Measurements from ENCODE around the gene TSN. TPM values are rescaled to one million over a fixed set of nuclear protein-coding genes. Genes with fewer than 3 reads are reported as not detected.

Gene TSN
- total and polyA plus RNA-seq, 9 of the 15 experiments (the other 6 are each of a cell fraction or from before 2014, with no cell fraction given): 63.2 to 152 (median 95.2) TPM

DNA sequence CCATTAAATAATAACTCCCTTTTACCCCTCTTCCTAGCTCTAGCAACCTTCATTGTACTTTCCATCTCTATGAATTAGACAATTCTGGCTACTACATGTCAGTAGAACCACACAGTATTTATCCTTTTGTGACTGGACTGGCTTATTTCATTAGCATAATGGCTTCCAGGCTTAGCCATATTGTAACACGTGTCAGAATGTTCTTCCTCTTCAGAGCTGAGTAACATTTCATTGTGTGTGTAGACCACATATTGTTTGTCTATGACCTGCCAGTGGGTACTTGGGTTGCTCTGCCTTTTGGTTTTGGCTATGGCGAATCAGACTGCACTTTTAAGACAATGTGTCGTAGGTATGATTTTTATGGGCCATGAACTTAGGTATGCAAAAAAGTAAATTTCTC lies 20.9 kb downstream of the TSN start (continued):
- TF ChIP-seq RREB1 (CRISPR knock-in tag; IDR thresholded peaks at IDR 0.05): no peak
- TF ChIP-seq CBX3 (IDR thresholded peaks at IDR 0.05; ENCODE audit: borderline replicate concordance in 1 of 2, low read length in 2 of 2): no peak

DNA sequence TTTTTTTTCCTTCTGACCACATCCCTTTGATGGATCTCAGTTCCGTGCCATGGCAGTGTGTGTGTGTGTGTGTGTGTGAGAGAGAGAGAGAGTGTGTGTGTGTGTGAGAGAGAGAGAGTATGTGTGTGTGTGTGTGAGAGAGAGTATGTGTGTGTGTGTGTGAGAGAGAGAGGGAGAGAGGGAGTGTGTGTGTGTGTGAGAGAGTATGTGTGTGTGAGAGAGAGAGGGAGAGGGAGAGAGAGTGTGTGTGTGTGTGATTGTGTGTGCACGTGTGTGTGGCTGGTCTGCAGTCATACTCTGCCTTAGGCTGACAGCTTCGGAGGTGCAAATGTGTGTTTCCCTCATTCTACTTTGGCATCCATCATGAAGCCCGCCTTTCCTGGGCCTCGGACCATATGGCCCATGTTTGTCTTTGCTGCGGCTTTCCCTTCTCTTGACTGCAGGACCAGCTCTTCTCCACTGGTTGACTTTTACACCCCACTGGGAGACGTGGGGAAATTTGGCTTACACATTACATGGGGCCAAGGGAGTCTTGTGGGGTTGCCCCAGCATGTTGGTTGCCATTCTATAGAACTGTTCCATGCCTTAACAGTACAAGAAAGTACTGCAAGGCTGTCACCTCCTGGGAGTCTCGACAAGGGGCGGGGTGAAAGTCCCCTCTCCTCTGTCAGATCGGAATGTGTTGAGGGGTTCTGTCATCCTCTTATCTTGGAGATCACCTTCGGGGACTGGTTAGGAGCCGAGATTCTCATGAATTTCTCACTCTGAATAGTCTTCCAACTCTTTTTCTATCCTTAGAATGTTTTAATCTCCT lies 21.6 kb downstream of the TSN start:
- H3K4me1 ChIP-seq (replicated peaks in 1 of 2; ENCODE audit: control insufficient read depth in 2 of 2, insufficient read depth in 2 of 2, low read length in 2 of 2): no peaks in the 10 kb centered on the region; a peak in 3 of 5 replicates
- WGBS (ENCODE audit: insufficient coverage, low coverage, missing lambda C conversion rate): 28% methylated on average over 12 of the region's 12 CpGs
- no peaks in the 10 kb centered on the region for H3K36me3 ChIP-seq (ENCODE audit: control insufficient read depth, insufficient read depth, low read length)
- H3K9me3 ChIP-seq (replicated peaks; ENCODE audit: control insufficient read depth, insufficient read depth, low read depth, low read length): no peaks in the 10 kb centered on the region
- no peak for ATAC-seq
- H3K79me2 ChIP-seq (ENCODE audit: control insufficient read depth, insufficient read depth, low read length): no peaks in the 10 kb centered on the region
- in situ Hi-C loops (cut with MboI) (loop anchor here (25.0 kb wide), 1 partner anchor 690 kb away; no protein-coding TSS in a partner anchor), intact Hi-C loops (cut with micrococcal nuclease) (no loop called here)
- H2AFZ ChIP-seq (ENCODE audit: low read depth, low read length): no peak overlapping the region
- H4K20me1 ChIP-seq (replicated peaks; ENCODE audit: control insufficient read depth, insufficient read depth, low read length): no peaks in the 10 kb centered on the region
- H3K9me1 ChIP-seq (ENCODE audit: control insufficient read depth, insufficient read depth, low read length): no peaks in the 10 kb centered on the region
- ChIA-PET CTCF (ENCODE audit: low intra/inter-chr PET ratio) (no interaction called here), POLR2A (interaction anchor here (0.6 kb wide), 2 partner anchors 14 to 421 kb away, joined by 3 read pairs; no protein-coding TSS in a partner anchor)
- no peak for FAIRE-seq
- H3K27me3 ChIP-seq (ENCODE audit: control insufficient read depth in 2 of 2, insufficient read depth in 2 of 2, low read length in 2 of 2): peaks cover 2 to 9% of the 10 kb centered on the region in 2 experiments; a peak in 1 of 5 replicates
- no peak for DNase-seq (ENCODE audit: extremely low read depth in 1 of 4, low spot score in 3 of 4)
- H3K9ac ChIP-seq (ENCODE audit: insufficient read depth in 1 of 2, low read depth in 2 of 2, low read length in 2 of 2): no peak overlapping the region
- no peak overlapping the region for H3K4me3 ChIP-seq
- no peak overlapping the region for H3K4me2 ChIP-seq (ENCODE audit: insufficient read depth, low read length)
- no peak overlapping the region for H3K27ac ChIP-seq (ENCODE audit: extremely low read depth, low read depth, low read length)
- BruUV-seq (replicated peaks): no TSS peak
- TF ChIP-seq XRCC4 (IDR thresholded peaks at IDR 0.05; ENCODE audit: extremely low read depth, insufficient read depth, insufficient read length) (no peak), THRB (CRISPR knock-in tag; conservative IDR thresholded peaks at IDR 0.05) (peak; percentile 81; the same call in 1 of the 2 replicates), BCL6 (CRISPR knock-in tag; IDR thresholded peaks at IDR 0.05) (no peak), ZNF121 (CRISPR knock-in tag; conservative IDR thresholded peaks at IDR 0.05) (no peak), MIER1 (IDR thresholded peaks at IDR 0.05; ENCODE audit: low read depth) (no peak), ELF4 (CRISPR knock-in tag; IDR thresholded peaks at IDR 0.05) (peak; percentile 81), MCM3 (IDR thresholded peaks at IDR 0.05) (peak; percentile 79; the same call in 1 of the 2 replicates), MEF2A (IDR thresholded peaks at IDR 0.05; ENCODE audit: control insufficient read depth, low read depth, low read length) (no peak), HDAC1 (IDR thresholded peaks at IDR 0.05) (0 out of 4 replicates have a peak, but pooled peaks of 1 of the 2 experiments have one; percentile 25)
